Activated CD4-positive, alpha-beta memory T cell treated with anti-CD3 and anti-CD28 coated beads for 36 hours (primary cell): ENCODE results near the gene TACR2. TPM values are rescaled to one million over a fixed set of nuclear protein-coding genes. Genes with fewer than 3 reads are reported as not detected.

Source experiments
- CTCF ChIA-PET: fragments of 350-600 bp; sonication (Branson Sonifier 250); formaldehyde crosslinking; loops from one replicate; lab custom pipeline; 2021; ENCODE audit warnings: antibody characterized with exemption, inconsistent platforms; lab: Charles Lee
- POLR2A ChIA-PET: fragments of 350-600 bp; sonication (Branson Sonifier 250); formaldehyde crosslinking; loops from one replicate; lab custom pipeline; 2021; ENCODE audit warnings: antibody characterized with exemption; lab: Charles Lee
- DNase-seq: peaks from one replicate; pipeline ENCODE4 v3.0.0-alpha.2; 2020
- H3K27ac Mint-ChIP-seq: one replicate; pipeline ENCODE4 v1.8.0; 2021; ENCODE audit warnings: mixed read lengths
- H3K27me3 Mint-ChIP-seq: one replicate; pipeline ENCODE4 v1.8.0; 2021; ENCODE audit warnings: mixed read lengths
- H3K36me3 Mint-ChIP-seq: one replicate; pipeline ENCODE4 v1.8.0; 2021; ENCODE audit warnings: mixed read lengths
- H3K4me1 Mint-ChIP-seq: one replicate; pipeline ENCODE4 v1.8.0; 2021; ENCODE audit warnings: low read depth, mixed read lengths
- H3K4me3 Mint-ChIP-seq: one replicate; pipeline ENCODE4 v1.8.0; 2021; ENCODE audit warnings: mild to moderate bottlenecking, mixed read lengths
- H3K9me3 Mint-ChIP-seq: one replicate; pipeline ENCODE4 v1.8.0; 2021; ENCODE audit warnings: mixed read lengths
- intact Hi-C: fragments of 100-400 bp; cut with micrococcal nuclease; formaldehyde crosslinking; loops from one replicate; pipeline ENCODE4 v1.15.1; 2023
- total RNA-seq, 2 experiments: library from RNA; stranded (reverse); gene quantifications; one replicate each; pipeline ENCODE4 v1.2.3, GENCODE V29; 2021

TACR2 gene
- total RNA-seq, 2 experiments from 2014 or later: not detected

GRCh38 chr10:69415049-69415448, 1.7 kb downstream of the TACR2 start:
- H3K27me3 Mint-ChIP-seq: peaks cover 2% of the 10 kb centered on the region
- H3K4me3 Mint-ChIP-seq: no peak overlapping the region
- CTCF ChIA-PET: interaction anchor here (1.3 kb wide), 1 partner anchor 180 kb away, joined by 3 read pairs; no protein-coding TSS in a partner anchor
- intact Hi-C loops: no loop called here
- H3K4me1 Mint-ChIP-seq: no peaks in the 10 kb centered on the region
- no peaks in the 10 kb centered on the region for H3K9me3 Mint-ChIP-seq
- no peak for DNase-seq
- no peak overlapping the region for H3K27ac Mint-ChIP-seq
- POLR2A ChIA-PET: no interaction called here
- H3K36me3 Mint-ChIP-seq: no peaks in the 10 kb centered on the region

- intact Hi-C loops: no loop called here
- no peak for DNase-seq
- H3K27me3 Mint-ChIP-seq: peaks cover 2% of the 10 kb centered on the region
- H3K9me3 Mint-ChIP-seq: no peaks in the 10 kb centered on the region
- H3K4me1 Mint-ChIP-seq: peaks cover 1% of the 10 kb centered on the region
- ChIA-PET CTCF (interaction anchor here (1.3 kb wide), 1 partner anchor 179 kb away, joined by 3 read pairs; no protein-coding TSS in a partner anchor), POLR2A (interaction anchor here (0.5 kb wide), 1 partner anchor 95 kb away, joined by 3 read pairs; no protein-coding TSS in a partner anchor)
- H3K4me3 Mint-ChIP-seq: no peak overlapping the region
- no peaks in the 10 kb centered on the region for H3K36me3 Mint-ChIP-seq
- no peak overlapping the region for H3K27ac Mint-ChIP-seq
Observed at GRCh38 chr10:69414036-69415018, 2.4 kb downstream of the TACR2 start.

- CTCF ChIA-PET: interaction anchor here (1.4 kb wide), 1 partner anchor 94 kb away, joined by 4 read pairs; no protein-coding TSS in a partner anchor
- intact Hi-C loops: no loop called here
Observed at GRCh38 chr10:69413221-69413865, 3.4 kb downstream of the TACR2 start.

GRCh38 chr10:69412232-69412790, 4.4 kb downstream of the TACR2 start:
- Mint-ChIP-seq H3K36me3 (no peaks in the 10 kb centered on the region), H3K4me3 (no peak overlapping the region), H3K27me3 (peaks cover 2% of the 10 kb centered on the region), H3K27ac (no peak overlapping the region), H3K9me3 (no peaks in the 10 kb centered on the region), H3K4me1 (peaks cover 15% of the 10 kb centered on the region)
- intact Hi-C loops: no loop called here
- ChIA-PET POLR2A (no interaction called here), CTCF (interaction anchor here (1.4 kb wide), 1 partner anchor 96 kb away, joined by 4 read pairs; no protein-coding TSS in a partner anchor)
- no peak for DNase-seq

More at GRCh38 chr10:69413221-69413865, 3.4 kb downstream of the TACR2 start:
- peaks cover 2% of the 10 kb centered on the region for H3K27me3 Mint-ChIP-seq
- no peaks in the 10 kb centered on the region for H3K36me3 Mint-ChIP-seq
- no peak overlapping the region for H3K4me3 Mint-ChIP-seq
- POLR2A ChIA-PET: no interaction called here
- H3K9me3 Mint-ChIP-seq: no peaks in the 10 kb centered on the region
- H3K4me1 Mint-ChIP-seq: peaks cover 8% of the 10 kb centered on the region
- DNase-seq: peak; percentile 54
- H3K27ac Mint-ChIP-seq: no peak overlapping the region

- POLR2A ChIA-PET: no interaction called here
- Mint-ChIP-seq H3K27me3 (peaks cover 2% of the 10 kb centered on the region), H3K9me3 (no peaks in the 10 kb centered on the region), H3K36me3 (no peaks in the 10 kb centered on the region), H3K27ac (no peak overlapping the region), H3K4me3 (no peak overlapping the region), H3K4me1 (peaks cover 15% of the 10 kb centered on the region)
- DNase-seq: no peak
- intact Hi-C loops: no loop called here
- CTCF ChIA-PET: interaction anchor here (0.9 to 1.5 kb wide), 4 partner anchors 10 to 96 kb away, joined by 3 to 5 read pairs (median 4); no protein-coding TSS in a partner anchor
Observed at GRCh38 chr10:69411476-69411875, 5.2 kb downstream of the TACR2 start.

- no peak overlapping the region for H3K27ac Mint-ChIP-seq
- H3K27me3 Mint-ChIP-seq: peaks cover 2% of the 10 kb centered on the region
- no peak for DNase-seq
- ChIA-PET CTCF (interaction anchor here (0.9 to 1.5 kb wide), 4 partner anchors 11 to 97 kb away, joined by 3 to 4 read pairs (median 3); no protein-coding TSS in a partner anchor), POLR2A (no interaction called here)
- H3K4me3 Mint-ChIP-seq: no peak overlapping the region
- peaks cover 15% of the 10 kb centered on the region for H3K4me1 Mint-ChIP-seq
- H3K36me3 Mint-ChIP-seq: no peaks in the 10 kb centered on the region
- intact Hi-C loops: no loop called here
- H3K9me3 Mint-ChIP-seq: no peaks in the 10 kb centered on the region
Observed at GRCh38 chr10:69410487-69410886, 6.2 kb downstream of the TACR2 start.

GRCh38 chr10:69409968-69410367, 6.8 kb downstream of the TACR2 start:
- POLR2A ChIA-PET: no interaction called here
- intact Hi-C loops: loop anchor here (2.0 to 5.0 kb wide), 5 partner anchors 15 to 413 kb away; partner anchors contain the start of genes FAM241B and HKDC1
- Mint-ChIP-seq H3K4me3 (no peak overlapping the region), H3K27me3 (peaks cover 2% of the 10 kb centered on the region), H3K4me1 (peaks cover 15% of the 10 kb centered on the region), H3K27ac (no peak overlapping the region), H3K9me3 (no peaks in the 10 kb centered on the region), H3K36me3 (no peaks in the 10 kb centered on the region)
- CTCF ChIA-PET: interaction anchor here (0.9 kb wide), 1 partner anchor 14 kb away, joined by 3 read pairs; no protein-coding TSS in a partner anchor
- DNase-seq: no peak

- Mint-ChIP-seq H3K9me3 (no peaks in the 10 kb centered on the region), H3K4me3 (no peak overlapping the region), H3K4me1 (peaks cover 15% of the 10 kb centered on the region), H3K27me3 (peaks cover 2% of the 10 kb centered on the region), H3K36me3 (no peaks in the 10 kb centered on the region), H3K27ac (peak overlapping the region; percentile 76)
- ChIA-PET CTCF (interaction anchor here (0.6 to 4.1 kb wide), 14 partner anchors 11 to 179 kb away, joined by 3 to 50 read pairs (median 6); no protein-coding TSS in a partner anchor), POLR2A (interaction anchor here (1.1 kb wide), 1 partner anchor 15 kb away, joined by 3 read pairs; no protein-coding TSS in a partner anchor)
- DNase-seq: no peak
- intact Hi-C loops: loop anchor here (2.0 to 5.0 kb wide), 5 partner anchors 16 to 412 kb away; partner anchors contain the start of genes FAM241B and HKDC1
Observed at GRCh38 chr10:69409176-69409495, 7.6 kb downstream of the TACR2 start.

- Mint-ChIP-seq H3K27me3 (peaks cover 2% of the 10 kb centered on the region), H3K9me3 (no peaks in the 10 kb centered on the region), H3K27ac (peak overlapping the region; percentile 76), H3K36me3 (peaks cover 2% of the 10 kb centered on the region), H3K4me3 (peak overlapping the region; percentile 46), H3K4me1 (peaks cover 15% of the 10 kb centered on the region)
- POLR2A ChIA-PET: interaction anchor here (0.9 to 1.3 kb wide), 3 partner anchors 12 to 91 kb away, joined by 3 to 4 read pairs (median 3); no protein-coding TSS in a partner anchor
- CTCF ChIA-PET: interaction anchor here (0.6 to 4.1 kb wide), 27 partner anchors 10 to 762 kb away, joined by 3 to 50 read pairs (median 5); partner anchors contain the start of gene TSPAN15
- peak; percentile 93 for DNase-seq
- intact Hi-C loops: loop anchor here (1.0 to 5.0 kb wide), 8 partner anchors 16 to 411 kb away; partner anchors contain the start of genes FAM241B and HKDC1
Observed at GRCh38 chr10:69408318-69409175, 8.2 kb downstream of the TACR2 start.

GRCh38 chr10:69407621-69408301, 9.0 kb downstream of the TACR2 start:
- no peaks in the 10 kb centered on the region for H3K27me3 Mint-ChIP-seq
- no peak overlapping the region for H3K27ac Mint-ChIP-seq
- H3K4me3 Mint-ChIP-seq: no peak overlapping the region
- ChIA-PET POLR2A (interaction anchor here (0.9 to 1.3 kb wide), 4 partner anchors 12 to 100 kb away, joined by 3 to 6 read pairs (median 4); no protein-coding TSS in a partner anchor), CTCF (interaction anchor here (0.6 to 4.1 kb wide), 31 partner anchors 10 to 222 kb away, joined by 3 to 50 read pairs (median 4); partner anchors contain the start of gene TSPAN15)
- H3K4me1 Mint-ChIP-seq: peaks cover 17% of the 10 kb centered on the region
- intact Hi-C loops: loop anchor here (1.0 to 5.0 kb wide), 8 partner anchors 17 to 410 kb away; partner anchors contain the start of genes FAM241B and HKDC1
- H3K9me3 Mint-ChIP-seq: no peaks in the 10 kb centered on the region
- peaks cover 7% of the 10 kb centered on the region for H3K36me3 Mint-ChIP-seq
- peak; percentile 40 for DNase-seq
